ENCODE results near the gene HMGXB3.

- no peak for TF ChIP-seq ZNF574 (CRISPR knock-in tag; IDR thresholded peaks at IDR 0.05)
- no peak for TF ChIP-seq PRDM4 (CRISPR knock-in tag; IDR thresholded peaks at IDR 0.05; ENCODE audit: borderline replicate concordance)
- TF ChIP-seq, protein P1, sequence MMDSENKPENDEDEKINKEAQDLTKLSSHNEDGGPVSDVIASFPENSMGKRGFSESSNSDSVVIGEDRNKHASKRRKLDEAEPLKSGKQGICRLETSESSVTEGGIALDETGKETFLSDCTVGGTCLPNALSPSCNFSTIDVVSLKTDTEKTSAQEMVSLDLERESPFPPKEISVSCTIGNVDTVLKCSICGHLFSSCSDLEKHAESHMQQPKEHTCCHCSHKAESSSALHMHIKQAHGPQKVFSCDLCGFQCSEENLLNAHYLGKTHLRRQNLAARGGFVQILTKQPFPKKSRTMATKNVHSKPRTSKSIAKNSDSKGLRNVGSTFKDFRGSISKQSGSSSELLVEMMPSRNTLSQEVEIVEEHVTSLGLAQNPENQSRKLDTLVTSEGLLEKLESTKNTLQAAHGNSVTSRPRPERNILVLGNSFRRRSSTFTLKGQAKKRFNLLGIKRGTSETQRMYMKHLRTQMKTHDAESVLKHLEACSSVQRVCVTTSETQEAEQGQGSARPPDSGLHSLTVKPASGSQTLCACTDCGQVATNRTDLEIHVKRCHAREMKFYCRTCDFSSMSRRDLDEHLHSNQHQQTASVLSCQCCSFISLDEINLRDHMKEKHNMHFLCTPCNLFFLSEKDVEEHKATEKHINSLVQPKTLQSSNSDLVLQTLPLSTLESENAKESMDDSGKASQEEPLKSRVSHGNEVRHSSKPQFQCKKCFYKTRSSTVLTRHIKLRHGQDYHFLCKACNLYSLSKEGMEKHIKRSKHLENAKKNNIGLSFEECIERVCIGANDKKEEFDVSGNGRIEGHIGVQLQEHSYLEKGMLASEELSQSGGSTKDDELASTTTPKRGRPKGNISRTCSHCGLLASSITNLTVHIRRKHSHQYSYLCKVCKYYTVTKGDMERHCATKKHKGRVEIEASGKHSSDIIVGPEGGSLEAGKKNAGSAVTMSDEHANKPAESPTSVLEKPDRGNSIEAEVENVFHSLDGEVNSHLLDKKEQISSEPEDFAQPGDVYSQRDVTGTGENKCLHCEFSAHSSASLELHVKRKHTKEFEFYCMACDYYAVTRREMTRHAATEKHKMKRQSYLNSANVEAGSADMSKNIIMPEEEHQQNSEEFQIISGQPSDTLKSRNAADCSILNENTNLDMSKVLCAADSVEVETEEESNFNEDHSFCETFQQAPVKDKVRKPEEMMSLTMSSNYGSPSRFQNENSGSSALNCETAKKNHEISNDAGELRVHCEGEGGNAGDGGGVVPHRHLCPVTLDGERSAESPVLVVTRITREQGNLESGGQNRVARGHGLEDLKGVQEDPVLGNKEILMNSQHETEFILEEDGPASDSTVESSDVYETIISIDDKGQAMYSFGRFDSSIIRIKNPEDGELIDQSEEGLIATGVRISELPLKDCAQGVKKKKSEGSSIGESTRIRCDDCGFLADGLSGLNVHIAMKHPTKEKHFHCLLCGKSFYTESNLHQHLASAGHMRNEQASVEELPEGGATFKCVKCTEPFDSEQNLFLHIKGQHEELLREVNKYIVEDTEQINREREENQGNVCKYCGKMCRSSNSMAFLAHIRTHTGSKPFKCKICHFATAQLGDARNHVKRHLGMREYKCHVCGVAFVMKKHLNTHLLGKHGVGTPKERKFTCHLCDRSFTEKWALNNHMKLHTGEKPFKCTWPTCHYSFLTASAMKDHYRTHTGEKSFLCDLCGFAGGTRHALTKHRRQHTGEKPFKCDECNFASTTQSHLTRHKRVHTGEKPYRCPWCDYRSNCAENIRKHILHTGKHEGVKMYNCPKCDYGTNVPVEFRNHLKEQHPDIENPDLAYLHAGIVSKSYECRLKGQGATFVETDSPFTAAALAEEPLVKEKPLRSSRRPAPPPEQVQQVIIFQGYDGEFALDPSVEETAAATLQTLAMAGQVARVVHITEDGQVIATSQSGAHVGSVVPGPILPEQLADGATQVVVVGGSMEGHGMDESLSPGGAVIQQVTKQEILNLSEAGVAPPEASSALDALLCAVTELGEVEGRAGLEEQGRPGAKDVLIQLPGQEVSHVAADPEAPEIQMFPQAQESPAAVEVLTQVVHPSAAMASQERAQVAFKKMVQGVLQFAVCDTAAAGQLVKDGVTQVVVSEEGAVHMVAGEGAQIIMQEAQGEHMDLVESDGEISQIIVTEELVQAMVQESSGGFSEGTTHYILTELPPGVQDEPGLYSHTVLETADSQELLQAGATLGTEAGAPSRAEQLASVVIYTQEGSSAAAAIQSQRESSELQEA (CRISPR knock-in tag; IDR thresholded peaks at IDR 0.05; ENCODE audit: not compliant biosample characterization): no peak
- no peak for TF ChIP-seq SCMH1 (CRISPR knock-in tag; IDR thresholded peaks at IDR 0.05; ENCODE audit: borderline replicate concordance)
- TF ChIP-seq, protein P2, sequence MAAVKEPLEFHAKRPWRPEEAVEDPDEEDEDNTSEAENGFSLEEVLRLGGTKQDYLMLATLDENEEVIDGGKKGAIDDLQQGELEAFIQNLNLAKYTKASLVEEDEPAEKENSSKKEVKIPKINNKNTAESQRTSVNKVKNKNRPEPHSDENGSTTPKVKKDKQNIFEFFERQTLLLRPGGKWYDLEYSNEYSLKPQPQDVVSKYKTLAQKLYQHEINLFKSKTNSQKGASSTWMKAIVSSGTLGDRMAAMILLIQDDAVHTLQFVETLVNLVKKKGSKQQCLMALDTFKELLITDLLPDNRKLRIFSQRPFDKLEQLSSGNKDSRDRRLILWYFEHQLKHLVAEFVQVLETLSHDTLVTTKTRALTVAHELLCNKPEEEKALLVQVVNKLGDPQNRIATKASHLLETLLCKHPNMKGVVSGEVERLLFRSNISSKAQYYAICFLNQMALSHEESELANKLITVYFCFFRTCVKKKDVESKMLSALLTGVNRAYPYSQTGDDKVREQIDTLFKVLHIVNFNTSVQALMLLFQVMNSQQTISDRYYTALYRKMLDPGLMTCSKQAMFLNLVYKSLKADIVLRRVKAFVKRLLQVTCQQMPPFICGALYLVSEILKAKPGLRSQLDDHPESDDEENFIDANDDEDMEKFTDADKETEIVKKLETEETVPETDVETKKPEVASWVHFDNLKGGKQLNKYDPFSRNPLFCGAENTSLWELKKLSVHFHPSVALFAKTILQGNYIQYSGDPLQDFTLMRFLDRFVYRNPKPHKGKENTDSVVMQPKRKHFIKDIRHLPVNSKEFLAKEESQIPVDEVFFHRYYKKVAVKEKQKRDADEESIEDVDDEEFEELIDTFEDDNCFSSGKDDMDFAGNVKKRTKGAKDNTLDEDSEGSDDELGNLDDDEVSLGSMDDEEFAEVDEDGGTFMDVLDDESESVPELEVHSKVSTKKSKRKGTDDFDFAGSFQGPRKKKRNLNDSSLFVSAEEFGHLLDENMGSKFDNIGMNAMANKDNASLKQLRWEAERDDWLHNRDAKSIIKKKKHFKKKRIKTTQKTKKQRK (IDR thresholded peaks at IDR 0.05; ENCODE audit: low read length): no peak
These were observed 1.2 kb upstream of the HMGXB3 start for GRCh38 chr5:149999359-149999758.
